K562 (cell line): Measurements from ENCODE around the gene BHLHE40. TPM values are rescaled to one million over a fixed set of nuclear protein-coding genes. Genes with fewer than 3 reads are reported as not detected.

ENCODE experiments used
- BCL6 ChIP-seq: fragments of 250-450 bp; sonication (Bioruptor Pico); IDR thresholded peaks from 2 replicates; pipeline ENCODE4 v1.4.0; 2020
- ELF2 ChIP-seq: fragments of 250-450 bp; sonication (Bioruptor Pico); IDR thresholded peaks from 2 replicates; pipeline ENCODE4 v1.5.0; 2021; ENCODE audit warnings: mild to moderate bottlenecking
- ELK3 ChIP-seq: fragments of 450-650 bp; formaldehyde crosslinking; IDR thresholded peaks from 2 replicates; pipeline ENCODE4 v1.4.0; 2020; ENCODE audit warnings: mild to moderate bottlenecking
- FOXO4 ChIP-seq: fragments of 450-650 bp; formaldehyde crosslinking; IDR thresholded peaks from 2 replicates; pipeline ENCODE4 v1.4.0; 2020; ENCODE audit warnings: mild to moderate bottlenecking, moderate library complexity
- PKNOX1 ChIP-seq: fragments of 450-650 bp; IDR thresholded peaks from 2 replicates; pipeline ENCODE4 v1.6.1; 2016
- TCF15 ChIP-seq: fragments of 250-450 bp; sonication (Bioruptor Pico); IDR thresholded peaks from 2 replicates; pipeline ENCODE4 v1.8.0; 2022; ENCODE audit warnings: moderate library complexity, mild to moderate bottlenecking, inconsistent platforms
- ZKSCAN1 ChIP-seq: fragments of 150-350 bp; IDR thresholded peaks from 2 replicates; pipeline ENCODE4 v1.6.1; 2016; ENCODE audit warnings: low read depth, low read length
- ZNF609 ChIP-seq: sonication (generic); formaldehyde crosslinking; IDR thresholded peaks from 2 replicates; pipeline ENCODE4 v1.8.1; 2023; ENCODE audit warnings: missing genetic modification reagents, mild to moderate bottlenecking, borderline replicate concordance
- polyA plus RNA-seq, 8 experiments: library from polyadenylated mRNA; depleted of rRNA in 4 of 8; stranded (reverse) in 5 of 8; unstranded in 3 of 8; fragments of >200 nt; fragmentation: Nextera tagmentation in 2 of 8; fragmentation: Illumina TruSeq in 1 of 8; extraction: Ambion mirVana in 2 of 8; extraction: Trizol in 1 of 8; gene quantifications; 2 replicates each; pipeline versions ENCODE4 v1.2.1 to v1.2.3, GENCODE V29; 2011 to 2014; ENCODE audit warnings: inconsistent platforms in 1 of 8, missing spikeins in 1 of 8
- total RNA-seq, 7 experiments: library from RNA; depleted of rRNA in 6 of 7; stranded (reverse); fragments of >200 nt in 6 of 7; fragmentation: Illumina TruSeq in 2 of 7; extraction: Trizol in 2 of 7; gene quantifications; 2 replicates each; pipeline versions ENCODE4 v1.2.1 to v1.2.3, GENCODE V29; 2011 to 2021; ENCODE audit warnings: low replicate concordance in 1 of 7

The BHLHE40 gene
- total and polyA plus RNA-seq, 9 of the 15 experiments (the other 6 are each of a cell fraction or from before 2014, with no cell fraction given) = 12.0 to 83.9 (median 31.4) TPM

- TF ChIP-seq ZKSCAN1 (peak; percentile 12; the same call in 1 of the 2 replicates), FOXO4 (CRISPR knock-in tag) (no peak), PKNOX1 (peak; percentile 59; the same call in 1 of the 2 replicates), TCF15 (CRISPR knock-in tag) (0 out of 2 replicates have a peak, but pooled peaks have one; percentile 66), ELF2 (CRISPR knock-in tag) (peak; percentile 71), ZNF609 (0 out of 2 replicates have a peak, but pooled peaks have one; percentile 72), BCL6 (CRISPR knock-in tag) (peak; percentile 12; the same call in 1 of the 2 replicates), ELK3 (CRISPR knock-in tag) (0 out of 2 replicates have a peak, but pooled peaks have one; percentile 57)
- TF ChIP-seq, all 486 proteins: peak for 145
Measured at GRCh38 chr3:4988983-4989834, 10.0 kb downstream of the BHLHE40 start (continued).
